ENCODE results near the gene KMT2C. TPM values are rescaled to one million over a fixed set of nuclear protein-coding genes. Genes with fewer than 3 reads are reported as not detected.

Gene KMT2C
- total and polyA plus RNA-seq, 4 experiments from 2014 or later: 2.7 to 129 (median 74.5) TPM

DNA sequence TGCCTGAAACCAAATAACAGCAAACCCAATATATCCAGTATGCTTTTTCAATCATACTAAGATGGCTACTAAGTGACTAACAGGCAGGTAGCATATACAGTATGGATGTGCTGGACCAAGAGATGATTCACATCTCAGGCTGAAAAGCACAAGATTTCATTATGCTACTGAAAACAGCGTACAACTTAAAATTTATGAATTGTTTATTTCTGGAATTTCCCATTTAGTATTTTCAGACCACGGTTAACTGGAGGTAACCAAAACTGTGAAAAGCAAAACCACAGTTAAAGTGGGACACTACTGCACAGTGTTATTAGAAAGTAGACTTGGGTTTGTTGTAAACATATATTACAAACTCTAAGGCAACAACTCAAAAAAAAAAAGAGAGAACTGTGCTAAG is 91.5 kb downstream of the KMT2C start:
- H3K36me3 Mint-ChIP-seq: peaks cover 25 to 28% of the 10 kb centered on the region in 2 donors
- peaks cover 0 to 21% (median 12%) of the 10 kb centered on the region in 8 donors for H3K9me3 Mint-ChIP-seq
- no peak overlapping the region for H3K27ac ChIP-seq (ENCODE audit: low read depth, low read length)
- intact Hi-C loops (cut with micrococcal nuclease): no loop called here
- H3K27me3 Mint-ChIP-seq: no peaks in the 10 kb centered on the region
- H3K4me3 Mint-ChIP-seq: peak overlapping the region in 2 of 8 donors; percentile 34 to 42
- H3K36me3 ChIP-seq (ENCODE audit: insufficient read depth, low read length): no peaks in the 10 kb centered on the region
- H3K27me3 ChIP-seq (ENCODE audit: insufficient read depth, low read length): no peaks in the 10 kb centered on the region
- H3K27ac Mint-ChIP-seq: peak overlapping the region in 3 of 7 donors; percentile 19 to 66 (median 62)
- peaks cover 25% of the 10 kb centered on the region for H3K4me1 ChIP-seq (ENCODE audit: insufficient read depth, low read length)
- CTCF ChIA-PET (ENCODE audit: partially characterized antibody): interaction anchor here (3.5 kb wide), 1 partner anchor 8 kb away, joined by 15 read pairs; no protein-coding TSS in a partner anchor
- H3K9me3 ChIP-seq (ENCODE audit: control insufficient read depth in 1 of 2, low read length in 2 of 2): no peaks in the 10 kb centered on the region
- DNase-seq: no peak
- no peak overlapping the region for H3K4me3 ChIP-seq (ENCODE audit: low read length in 2 of 2)
- peaks cover 28 to 43% (median 36%) of the 10 kb centered on the region in 4 donors for H3K4me1 Mint-ChIP-seq
- POLR2A ChIA-PET (ENCODE audit: partially characterized antibody): no interaction called here

DNA sequence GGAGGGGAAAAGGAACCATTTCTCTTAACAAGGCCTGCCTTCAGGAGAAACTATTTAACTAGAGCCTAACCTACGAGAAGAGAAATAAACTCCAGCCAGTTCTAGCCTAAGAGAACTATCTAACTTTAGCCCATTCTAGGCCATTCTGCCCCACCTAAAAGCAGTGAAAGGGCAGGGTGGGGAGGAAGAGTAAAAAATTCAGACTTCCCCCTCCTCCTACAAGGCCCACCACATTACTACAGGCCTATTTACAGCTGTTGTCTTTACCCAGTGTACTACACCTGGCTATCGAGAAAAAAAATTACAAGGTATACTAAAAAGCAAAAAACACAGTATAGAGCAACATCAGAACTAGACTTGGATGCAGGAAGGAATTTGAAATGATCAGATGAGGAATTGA is 93.0 kb downstream of the KMT2C start:
- H3K4me1 ChIP-seq (ENCODE audit: insufficient read depth, low read length): peaks cover 29% of the 10 kb centered on the region
- peaks cover 0 to 10% (median 6%) of the 10 kb centered on the region in 8 donors for H3K9me3 Mint-ChIP-seq
- peak overlapping the region in 5 of 7 donors; percentile 13 to 77 (median 41) for H3K27ac Mint-ChIP-seq
- POLR2A ChIA-PET (ENCODE audit: partially characterized antibody): interaction anchor here (0.6 kb wide), 1 partner anchor 153 kb away, joined by 3 read pairs; no protein-coding TSS in a partner anchor
- H3K4me3 ChIP-seq (ENCODE audit: low read length in 2 of 2): no peak overlapping the region
- CTCF ChIA-PET (ENCODE audit: partially characterized antibody): interaction anchor here (2.2 kb wide), 1 partner anchor 364 kb away, joined by 8 read pairs; no protein-coding TSS in a partner anchor
- H3K4me1 Mint-ChIP-seq: peaks cover 28 to 43% (median 36%) of the 10 kb centered on the region in 4 donors
- no peaks in the 10 kb centered on the region for H3K36me3 ChIP-seq (ENCODE audit: insufficient read depth, low read length)
- no peak overlapping the region for H3K27ac ChIP-seq (ENCODE audit: low read depth, low read length)
- H3K27me3 ChIP-seq (ENCODE audit: insufficient read depth, low read length): no peaks in the 10 kb centered on the region
- H3K36me3 Mint-ChIP-seq: peaks cover 14 to 16% of the 10 kb centered on the region in 2 donors
- H3K4me3 Mint-ChIP-seq: peak overlapping the region in 1 of 8 donors; percentile 32
- H3K27me3 Mint-ChIP-seq: no peaks in the 10 kb centered on the region
- intact Hi-C loops (cut with micrococcal nuclease): no loop called here
- DNase-seq: no peak
- H3K9me3 ChIP-seq (ENCODE audit: control insufficient read depth in 1 of 2, low read length in 2 of 2): no peaks in the 10 kb centered on the region

DNA sequence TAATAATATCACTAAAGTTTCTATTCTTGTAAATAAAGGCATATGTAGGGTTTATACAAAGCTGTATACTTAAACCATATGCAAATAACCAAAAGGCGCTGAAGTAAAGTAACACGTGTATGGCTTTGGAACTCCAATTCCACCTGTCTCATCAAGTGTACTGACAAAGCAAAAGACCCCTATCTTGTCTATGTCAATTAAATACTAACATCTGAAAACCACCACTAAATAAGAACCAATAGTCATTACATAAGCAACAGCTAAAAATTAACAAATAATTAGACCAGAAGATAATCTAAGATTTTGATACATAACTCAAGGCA is 93.9 kb downstream of the KMT2C start:
- intact Hi-C loops (cut with micrococcal nuclease): no loop called here
- H3K4me1 Mint-ChIP-seq: peaks cover 34 to 47% (median 40%) of the 10 kb centered on the region in 4 donors
- CTCF ChIA-PET (ENCODE audit: partially characterized antibody): interaction anchor here (1.0 to 2.2 kb wide), 3 partner anchors 93 to 365 kb away, joined by 3 to 8 read pairs (median 3); no protein-coding TSS in a partner anchor
- H3K4me1 ChIP-seq (ENCODE audit: insufficient read depth, low read length): peaks cover 34% of the 10 kb centered on the region
- H3K36me3 ChIP-seq (ENCODE audit: insufficient read depth, low read length): no peaks in the 10 kb centered on the region
- no peaks in the 10 kb centered on the region for H3K27me3 ChIP-seq (ENCODE audit: insufficient read depth, low read length)
- no peak overlapping the region for H3K27ac ChIP-seq (ENCODE audit: low read depth, low read length)
- H3K27ac Mint-ChIP-seq: no peak overlapping the region
- DNase-seq: no peak
- H3K9me3 Mint-ChIP-seq: peaks cover 0 to 2% (median 1%) of the 10 kb centered on the region in 8 donors
- no peaks in the 10 kb centered on the region for H3K27me3 Mint-ChIP-seq
- peaks cover 7 to 8% of the 10 kb centered on the region in 2 donors for H3K36me3 Mint-ChIP-seq
- H3K9me3 ChIP-seq (ENCODE audit: control insufficient read depth in 1 of 2, low read length in 2 of 2): no peaks in the 10 kb centered on the region
- no peak overlapping the region for H3K4me3 Mint-ChIP-seq
- POLR2A ChIA-PET (ENCODE audit: partially characterized antibody): no interaction called here
- no peak overlapping the region for H3K4me3 ChIP-seq (ENCODE audit: low read length in 2 of 2)

DNA sequence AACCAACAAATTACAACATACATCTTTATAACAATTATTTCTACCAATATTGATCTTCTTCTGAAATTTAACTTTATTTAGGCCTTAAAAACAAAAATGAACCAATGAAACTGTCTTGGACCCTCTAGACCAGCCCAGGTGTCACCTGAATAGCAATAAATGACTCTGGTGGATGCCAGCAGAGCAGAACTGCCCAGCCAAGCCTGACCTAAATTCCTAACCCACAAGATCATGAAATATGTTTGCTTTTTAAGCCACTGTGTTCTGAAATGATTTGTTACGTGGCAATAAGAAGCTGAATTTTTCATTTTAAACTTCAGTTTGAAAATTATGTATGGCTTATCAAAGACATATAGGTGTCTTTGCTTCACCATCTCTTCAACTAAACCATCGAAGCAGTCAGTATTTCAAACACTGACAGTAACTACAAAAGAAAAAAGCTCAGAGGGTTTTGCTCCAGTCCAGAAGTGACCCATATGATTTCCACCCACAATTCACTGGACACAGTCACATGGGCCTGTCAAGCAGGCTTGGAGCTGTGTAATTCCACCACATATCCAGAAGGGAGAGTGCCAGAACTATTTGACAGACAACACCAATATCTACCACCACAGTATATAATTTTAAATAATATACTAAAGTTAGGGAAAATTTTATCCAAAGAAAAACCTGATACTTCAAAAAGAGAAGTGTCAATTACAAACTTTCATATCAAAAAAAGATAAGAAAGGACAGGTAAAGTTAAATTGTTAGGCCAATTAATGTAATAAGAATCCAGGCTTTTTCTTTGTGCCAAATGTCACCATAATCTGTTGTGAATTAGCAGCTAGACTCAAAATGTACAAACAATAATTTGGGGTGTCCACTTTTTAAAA is 94.5 kb downstream of the KMT2C start:
- H3K4me1 Mint-ChIP-seq: peaks cover 39 to 53% (median 45%) of the 10 kb centered on the region in 4 donors
- ChIA-PET POLR2A (ENCODE audit: partially characterized antibody) (no interaction called here), CTCF (ENCODE audit: partially characterized antibody) (interaction anchor here (0.8 to 2.2 kb wide), 6 partner anchors 11 to 366 kb away, joined by 3 to 8 read pairs (median 3); no protein-coding TSS in a partner anchor)
- no peaks in the 10 kb centered on the region for H3K27me3 Mint-ChIP-seq
- peak overlapping the region in 3 of 7 donors; percentile 17 to 36 (median 30) for H3K27ac Mint-ChIP-seq
- DNase-seq: no peak
- H3K36me3 Mint-ChIP-seq: peaks cover 4 to 6% of the 10 kb centered on the region in 2 donors
- Histone ChIP-seq H3K27me3 (ENCODE audit: insufficient read depth, low read length) (no peaks in the 10 kb centered on the region), H3K4me3 (ENCODE audit: low read length in 2 of 2) (no peak overlapping the region), H3K9me3 (ENCODE audit: control insufficient read depth in 1 of 2, low read length in 2 of 2) (no peaks in the 10 kb centered on the region), H3K36me3 (ENCODE audit: insufficient read depth, low read length) (no peaks in the 10 kb centered on the region), H3K27ac (ENCODE audit: low read depth, low read length) (no peak overlapping the region), H3K4me1 (ENCODE audit: insufficient read depth, low read length) (peaks cover 40% of the 10 kb centered on the region)
- H3K9me3 Mint-ChIP-seq: peaks cover 0 to 2% (median 0%) of the 10 kb centered on the region in 8 donors
- H3K4me3 Mint-ChIP-seq: no peak overlapping the region
- intact Hi-C loops (cut with micrococcal nuclease): no loop called here

DNA sequence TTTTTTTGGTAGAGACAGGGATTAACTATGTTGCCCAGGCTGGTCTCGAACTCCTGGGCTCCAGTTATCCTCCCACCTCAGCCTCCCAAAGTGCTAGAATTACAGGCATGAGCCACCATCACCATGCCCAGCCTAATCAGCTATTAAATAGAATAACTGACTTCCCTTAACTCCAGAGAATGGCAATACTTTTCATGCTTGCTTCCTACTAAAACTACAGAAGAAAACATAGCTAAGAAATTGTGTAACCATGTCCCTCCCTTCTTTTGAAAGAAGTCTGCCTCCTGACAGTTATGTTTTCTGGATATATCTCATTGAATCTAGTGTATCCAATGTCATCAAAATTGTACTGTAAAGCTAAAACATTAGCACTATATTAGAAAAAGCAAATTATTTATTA is 95.6 kb downstream of the KMT2C start:
- H3K9me3 ChIP-seq (ENCODE audit: control insufficient read depth in 1 of 2, low read length in 2 of 2): no peaks in the 10 kb centered on the region
- CTCF ChIA-PET (ENCODE audit: partially characterized antibody): interaction anchor here (0.6 to 1.9 kb wide), 4 partner anchors 10 to 367 kb away, joined by 3 to 7 read pairs (median 4); no protein-coding TSS in a partner anchor
- H3K9me3 Mint-ChIP-seq: peaks cover 0 to 2% (median 0%) of the 10 kb centered on the region in 8 donors
- no peaks in the 10 kb centered on the region for H3K36me3 ChIP-seq (ENCODE audit: insufficient read depth, low read length)
- no peak overlapping the region for H3K27ac Mint-ChIP-seq
- H3K27me3 ChIP-seq (ENCODE audit: insufficient read depth, low read length): no peaks in the 10 kb centered on the region
- no peak overlapping the region for H3K4me3 ChIP-seq (ENCODE audit: low read length in 2 of 2)
- peaks cover 45 to 65% (median 52%) of the 10 kb centered on the region in 4 donors for H3K4me1 Mint-ChIP-seq
- H3K27ac ChIP-seq (ENCODE audit: low read depth, low read length): no peak overlapping the region
- peaks cover 52% of the 10 kb centered on the region for H3K4me1 ChIP-seq (ENCODE audit: insufficient read depth, low read length)
- H3K4me3 Mint-ChIP-seq: no peak overlapping the region
- no peaks in the 10 kb centered on the region for H3K36me3 Mint-ChIP-seq
- DNase-seq: no peak
- POLR2A ChIA-PET (ENCODE audit: partially characterized antibody): no interaction called here
- intact Hi-C loops (cut with micrococcal nuclease): loop anchor here (1.0 kb wide), 1 partner anchor 367 kb away; no protein-coding TSS in a partner anchor
- no peaks in the 10 kb centered on the region for H3K27me3 Mint-ChIP-seq

DNA sequence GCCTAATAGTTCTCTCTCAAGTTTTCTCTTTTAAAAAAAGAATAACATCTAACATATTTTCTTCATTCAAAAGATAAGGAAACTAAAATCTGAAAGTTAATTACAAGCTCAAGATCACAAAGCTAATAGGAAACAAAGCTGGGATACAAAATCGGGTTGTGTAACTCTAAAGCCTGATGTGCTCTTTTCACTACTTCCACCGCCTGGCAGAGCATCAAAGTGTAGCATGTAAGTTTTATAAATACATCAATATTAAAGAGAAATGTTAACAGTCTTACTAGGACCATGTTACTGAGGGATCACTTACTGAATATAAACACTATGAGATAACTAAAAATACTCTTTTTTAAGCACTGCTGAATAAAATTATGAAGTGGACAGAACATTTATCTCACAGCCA is 97.2 kb downstream of the KMT2C start:
- Mint-ChIP-seq H3K9me3 (peaks cover 0 to 2% (median 0%) of the 10 kb centered on the region in 8 donors), H3K36me3 (no peaks in the 10 kb centered on the region), H3K27ac (peak overlapping the region in 1 of 7 donors; percentile 48), H3K4me3 (no peak overlapping the region), H3K27me3 (no peaks in the 10 kb centered on the region), H3K4me1 (peaks cover 39 to 63% (median 48%) of the 10 kb centered on the region in 4 donors)
- ChIA-PET POLR2A (ENCODE audit: partially characterized antibody) (no interaction called here), CTCF (ENCODE audit: partially characterized antibody) (interaction anchor here (1.0 to 5.7 kb wide), 4 partner anchors 9 to 367 kb away, joined by 3 to 56 read pairs (median 10); no protein-coding TSS in a partner anchor)
- intact Hi-C loops (cut with micrococcal nuclease): loop anchor here (5.0 to 10.0 kb wide), 2 partner anchors 229 to 336 kb away; partner anchors contain the start of gene XRCC2
- no peak overlapping the region for H3K27ac ChIP-seq (ENCODE audit: low read depth, low read length)
- H3K36me3 ChIP-seq (ENCODE audit: insufficient read depth, low read length): no peaks in the 10 kb centered on the region
- no peaks in the 10 kb centered on the region for H3K9me3 ChIP-seq (ENCODE audit: control insufficient read depth in 1 of 2, low read length in 2 of 2)
- peaks cover 43% of the 10 kb centered on the region for H3K4me1 ChIP-seq (ENCODE audit: insufficient read depth, low read length)
- H3K27me3 ChIP-seq (ENCODE audit: insufficient read depth, low read length): no peaks in the 10 kb centered on the region
- DNase-seq: no peak
- H3K4me3 ChIP-seq (ENCODE audit: low read length in 2 of 2): no peak overlapping the region
